ENCODE results near the gene MAGOH. TPM values are rescaled to one million over a fixed set of nuclear protein-coding genes. Genes with fewer than 3 reads are reported as not detected.

MAGOH gene
- total and polyA plus RNA-seq, 2 donors (not counting 1 experiment from before 2014, with no cell fraction given): 10.8 to 45.6 TPM

DNA sequence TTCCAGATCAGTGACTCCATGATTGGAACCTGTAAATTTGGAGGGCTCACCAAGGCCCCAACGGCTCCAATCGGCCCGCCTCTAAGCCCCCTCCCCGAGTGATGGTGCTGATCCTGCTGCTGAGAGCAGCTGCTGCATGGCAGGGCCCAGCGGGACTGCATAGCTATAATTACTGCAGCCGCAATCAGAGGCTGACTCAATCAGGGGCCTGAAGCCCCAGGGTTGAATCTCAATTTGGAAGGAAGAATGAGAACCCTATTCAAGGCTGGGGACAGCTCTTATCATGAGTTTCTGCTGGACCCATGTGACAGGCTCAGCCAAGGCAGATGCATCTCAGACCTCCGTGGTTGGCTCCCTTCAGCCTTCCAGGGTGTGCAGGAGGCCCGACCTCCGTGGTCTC lies 42.8 kb upstream of the MAGOH start:
- no peaks in the 10 kb centered on the region for H3K27me3 ChIP-seq (replicated peaks in 1 of 4; ENCODE audit: control extremely low read depth in 1 of 4, control insufficient read depth in 3 of 4, insufficient read depth in 4 of 4, low read length in 3 of 4)
- H3K79me2 ChIP-seq (ENCODE audit: control insufficient read depth, insufficient read depth, low read length): no peaks in the 10 kb centered on the region
- no peak overlapping the region for H3K4me3 Mint-ChIP-seq
- no peak for TF ChIP-seq CTCF (IDR thresholded peaks at IDR 0.05)
- no peak for TF ChIP-seq EZH2 (IDR thresholded peaks at IDR 0.05; ENCODE audit: borderline replicate concordance, insufficient read depth, low read depth, low read length, poor library complexity, severe bottlenecking)
- intact Hi-C loops (cut with micrococcal nuclease): no loop called here
- no peaks in the 10 kb centered on the region for H3K4me1 Mint-ChIP-seq
- no peak overlapping the region for H3K27ac ChIP-seq (ENCODE audit: low read length in 2 of 2)
- H2AFZ ChIP-seq (ENCODE audit: insufficient read depth, low read depth, low read length, poor library complexity, severe bottlenecking): no peak overlapping the region
- H3K4me3 ChIP-seq (ENCODE audit: control extremely low read depth in 1 of 5, extremely low read depth in 1 of 5, insufficient read depth in 1 of 5, low read depth in 2 of 5, low read length in 4 of 5): no peak overlapping the region
- no peak for DNase-seq
- H3K9me3 Mint-ChIP-seq (ENCODE audit: insufficient read depth): no peaks in the 10 kb centered on the region
- no peak overlapping the region for H3K4me2 ChIP-seq (replicated peaks; ENCODE audit: low read depth, low read length, poor library complexity, severe bottlenecking)
- no peaks in the 10 kb centered on the region for H3K9me3 ChIP-seq (ENCODE audit: control extremely low read depth in 1 of 3, control insufficient read depth in 2 of 3, insufficient read depth in 1 of 3, low read length in 2 of 3)
- no peaks in the 10 kb centered on the region for H3K4me1 ChIP-seq (ENCODE audit: control insufficient read depth in 2 of 2, insufficient read depth in 2 of 2, low read length in 2 of 2)
- CTCF ChIA-PET: interaction anchor here (1.6 to 6.6 kb wide), 2 partner anchors 10 to 111 kb away, joined by 4 to 350 read pairs; no protein-coding TSS in a partner anchor
- no peaks in the 10 kb centered on the region for H4K20me1 ChIP-seq (ENCODE audit: control insufficient read depth, insufficient read depth, low read length, poor library complexity, severe bottlenecking)
- no peaks in the 10 kb centered on the region for H3K27me3 Mint-ChIP-seq
- WGBS (ENCODE audit: insufficient coverage): 96% methylated on average over 9 of the region's 9 CpGs
- POLR2A ChIA-PET: no interaction called here
- peaks cover 0 to 3% of the 10 kb centered on the region in 2 experiments for H3K36me3 ChIP-seq (replicated peaks in 1 of 2; ENCODE audit: control extremely low read depth in 1 of 2, control insufficient read depth in 1 of 2, extremely low read depth in 1 of 2, insufficient read depth in 2 of 2, low read length in 1 of 2)
- H3K9ac ChIP-seq (ENCODE audit: low read length): no peak overlapping the region
- no peak overlapping the region for H3K27ac Mint-ChIP-seq
- no peak for ATAC-seq (ENCODE audit: low read depth)

GRCh38 chr1:53280496-53280895 lies 42.2 kb upstream of the MAGOH start:
- Mint-ChIP-seq H3K4me3 (no peak overlapping the region), H3K9me3 (ENCODE audit: insufficient read depth) (no peaks in the 10 kb centered on the region), H3K27me3 (no peaks in the 10 kb centered on the region), H3K4me1 (no peaks in the 10 kb centered on the region), H3K27ac (no peak overlapping the region)
- H4K20me1 ChIP-seq (ENCODE audit: control insufficient read depth, insufficient read depth, low read length, poor library complexity, severe bottlenecking): no peaks in the 10 kb centered on the region
- POLR2A ChIA-PET: no interaction called here
- peaks cover 0 to under 1% of the 10 kb centered on the region in 2 experiments for H3K36me3 ChIP-seq (replicated peaks in 1 of 2; ENCODE audit: control extremely low read depth in 1 of 2, control insufficient read depth in 1 of 2, extremely low read depth in 1 of 2, insufficient read depth in 2 of 2, low read length in 1 of 2)
- H2AFZ ChIP-seq (ENCODE audit: insufficient read depth, low read depth, low read length, poor library complexity, severe bottlenecking): no peak overlapping the region
- ATAC-seq (ENCODE audit: low read depth) (no peak), DNase-seq (no peak)
- CTCF ChIA-PET: interaction anchor here (3.0 to 6.6 kb wide), 2 partner anchors 8 to 112 kb away, joined by 14 to 350 read pairs; no protein-coding TSS in a partner anchor
- intact Hi-C loops (cut with micrococcal nuclease): no loop called here
- WGBS (ENCODE audit: insufficient coverage): 94% methylated on average over 8 of the region's 8 CpGs
- no peak for TF ChIP-seq CTCF (IDR thresholded peaks at IDR 0.05)
- no peak for TF ChIP-seq EZH2 (IDR thresholded peaks at IDR 0.05; ENCODE audit: borderline replicate concordance, insufficient read depth, low read depth, low read length, poor library complexity, severe bottlenecking)
- H3K4me1 ChIP-seq (ENCODE audit: control insufficient read depth in 2 of 2, insufficient read depth in 2 of 2, low read length in 2 of 2): no peaks in the 10 kb centered on the region
- H3K9me3 ChIP-seq (ENCODE audit: control extremely low read depth in 1 of 3, control insufficient read depth in 2 of 3, insufficient read depth in 1 of 3, low read length in 2 of 3): no peaks in the 10 kb centered on the region
- no peaks in the 10 kb centered on the region for H3K79me2 ChIP-seq (ENCODE audit: control insufficient read depth, insufficient read depth, low read length)
- no peak overlapping the region for H3K9ac ChIP-seq (ENCODE audit: low read length)
- no peaks in the 10 kb centered on the region for H3K27me3 ChIP-seq (replicated peaks in 1 of 4; ENCODE audit: control extremely low read depth in 1 of 4, control insufficient read depth in 3 of 4, insufficient read depth in 4 of 4, low read length in 3 of 4)
- no peak overlapping the region for H3K27ac ChIP-seq (ENCODE audit: low read length in 2 of 2)
- no peak overlapping the region for H3K4me2 ChIP-seq (replicated peaks; ENCODE audit: low read depth, low read length, poor library complexity, severe bottlenecking)
- H3K4me3 ChIP-seq (ENCODE audit: control extremely low read depth in 1 of 5, extremely low read depth in 1 of 5, insufficient read depth in 1 of 5, low read depth in 2 of 5, low read length in 4 of 5): no peak overlapping the region
